HEK293 (cell line): ENCODE data around the gene CSDE1.
A peak's percentile ranks its signal among the peaks of the same experiment; 100 is the strongest.

Source experiments
- CTCF ChIA-PET: fragments of 350-600 bp; formaldehyde crosslinking; extraction: SDS; loops from one replicate; lab custom pipeline; 2021; ENCODE audit warnings: antibody characterized with exemption; lab: Yijun Ruan, JAX
- POLR2A ChIA-PET: fragments of 300-600 bp; formaldehyde crosslinking; extraction: SDS; loops from one replicate; lab custom pipeline; 2020; ENCODE audit warnings: antibody characterized with exemption, inconsistent platforms; lab: Yijun Ruan, JAX
- H3K27ac ChIP-seq: fragments of 200-500 bp; sonication (Bioruptor generic); 2 replicates; pipeline ENCODE4 v1.5.1; 2014; ENCODE audit warnings: low read depth, low read length, control low read depth, inconsistent platforms; ENCODE audit errors: extremely low read depth
- H3K36me3 ChIP-seq, 2 experiments: fragments of 200-500 bp in 1 of 2; sonication (Bioruptor generic) in 1 of 2; 1 replicate in 1 of 2; 2 replicates in 1 of 2; pipeline ENCODE4 v1.5.1; 2014 to 2017; ENCODE audit warnings: inconsistent platforms in 2 of 2, low read length in 2 of 2; ENCODE audit not compliant: control insufficient read depth in 2 of 2, insufficient read depth in 1 of 2
- H3K4me1 ChIP-seq: fragments of 200-500 bp; sonication (Bioruptor generic); 2 replicates; pipeline ENCODE4 v1.5.1; 2014; ENCODE audit warnings: mild to moderate bottlenecking, low read length, inconsistent platforms; ENCODE audit not compliant: control insufficient read depth, insufficient read depth
- H3K4me3 ChIP-seq: 2 replicates; pipeline ENCODE4 v1.5.1; 2011; ENCODE audit warnings: low read depth, mild to moderate bottlenecking, control low read depth, low read length, moderate library complexity
- H3K9me3 ChIP-seq: fragments of 200-500 bp; sonication (Bioruptor generic); 2 replicates; pipeline ENCODE4 v1.5.1; 2014; ENCODE audit warnings: low read depth, low read length, inconsistent platforms; ENCODE audit not compliant: control insufficient read depth, insufficient read depth
- INSM2 ChIP-seq: fragments of 450-650 bp; formaldehyde crosslinking; IDR thresholded peaks from 2 replicates; pipeline ENCODE4 v1.5.1; 2016; ENCODE audit warnings: missing biosample characterization, missing genetic modification characterization
- KLF7 ChIP-seq: fragments of 450-650 bp; formaldehyde crosslinking; IDR thresholded peaks from 2 replicates; pipeline ENCODE4 v1.5.1; 2016; ENCODE audit warnings: missing biosample characterization, missing genetic modification characterization, borderline replicate concordance
- PRDM1 ChIP-seq: fragments of 450-650 bp; formaldehyde crosslinking; IDR thresholded peaks from 2 replicates; pipeline ENCODE4; 2016; ENCODE audit warnings: missing biosample characterization, missing genetic modification characterization
- SALL2 ChIP-seq: fragments of 450-650 bp; formaldehyde crosslinking; IDR thresholded peaks from 2 replicates; pipeline ENCODE4 v1.5.0; 2017; ENCODE audit warnings: missing biosample characterization, mild to moderate bottlenecking, missing genetic modification characterization, borderline replicate concordance
- SETDB1 ChIP-seq: IDR thresholded peaks from one replicate; pipeline ENCODE4 v1.6.1; 2017; ENCODE audit warnings: mild to moderate bottlenecking, low read length, moderate library complexity, mixed read lengths; ENCODE audit not compliant: insufficient read length
- YY2 ChIP-seq: fragments of 450-650 bp; formaldehyde crosslinking; IDR thresholded peaks from 2 replicates; pipeline ENCODE4 v1.5.1; 2016; ENCODE audit warnings: missing biosample characterization, missing genetic modification characterization
- ZBTB26 ChIP-seq: fragments of 450-650 bp; formaldehyde crosslinking; optimal IDR thresholded peaks from 2 replicates; pipeline ENCODE3; 2016; ENCODE audit warnings: missing biosample characterization, mild to moderate bottlenecking, missing genetic modification characterization
- ZEB2 ChIP-seq: fragments of 450-650 bp; formaldehyde crosslinking; IDR thresholded peaks from 2 replicates; pipeline ENCODE4 v1.5.1; 2016; ENCODE audit warnings: missing biosample characterization, missing genetic modification characterization
- ZFP3 ChIP-seq: fragments of 450-650 bp; formaldehyde crosslinking; IDR thresholded peaks from 2 replicates; pipeline ENCODE4 v1.5.1; 2016; ENCODE audit warnings: low read depth, missing biosample characterization, missing genetic modification characterization
- ZFP69B ChIP-seq: fragments of 450-650 bp; formaldehyde crosslinking; IDR thresholded peaks from 2 replicates; pipeline ENCODE4 v1.5.1; 2016; ENCODE audit warnings: missing biosample characterization, missing genetic modification characterization
- ZNF114 ChIP-seq: fragments of 450-650 bp; formaldehyde crosslinking; IDR thresholded peaks from 2 replicates; pipeline ENCODE4 v1.5.0; 2017; ENCODE audit warnings: missing biosample characterization, missing genetic modification characterization
- ZNF121 ChIP-seq: fragments of 450-650 bp; formaldehyde crosslinking; IDR thresholded peaks from 2 replicates; pipeline ENCODE4 v1.5.1; 2016; ENCODE audit warnings: missing biosample characterization, missing genetic modification characterization
- ZNF146 ChIP-seq: fragments of 450-650 bp; formaldehyde crosslinking; IDR thresholded peaks from 2 replicates; pipeline ENCODE4 v1.5.1; 2016; ENCODE audit warnings: missing biosample characterization, missing genetic modification characterization
- ZNF148 ChIP-seq: fragments of 450-650 bp; formaldehyde crosslinking; IDR thresholded peaks from 2 replicates; pipeline ENCODE4 v1.5.0; 2017; ENCODE audit warnings: missing biosample characterization, missing genetic modification characterization, borderline replicate concordance
- ZNF174 ChIP-seq: fragments of 450-650 bp; formaldehyde crosslinking; IDR thresholded peaks from 2 replicates; pipeline ENCODE4 v1.5.0; 2017; ENCODE audit warnings: missing biosample characterization, mild to moderate bottlenecking, missing genetic modification characterization
- ZNF280C ChIP-seq: fragments of 450-650 bp; formaldehyde crosslinking; IDR thresholded peaks from 2 replicates; pipeline ENCODE4 v1.5.1; 2016; ENCODE audit warnings: missing biosample characterization, missing genetic modification characterization
- ZNF302 ChIP-seq: fragments of 450-650 bp; formaldehyde crosslinking; IDR thresholded peaks from 2 replicates; pipeline ENCODE4 v1.5.1; 2016; ENCODE audit warnings: missing biosample characterization, missing genetic modification characterization, low read depth
- ZNF366 ChIP-seq: fragments of 450-650 bp; formaldehyde crosslinking; conservative IDR thresholded peaks from 2 replicates; pipeline ENCODE4 v1.5.1; 2016; ENCODE audit warnings: missing biosample characterization, missing genetic modification characterization
- ZNF544 ChIP-seq: fragments of 450-650 bp; formaldehyde crosslinking; IDR thresholded peaks from 2 replicates; pipeline ENCODE4 v1.5.0; 2017; ENCODE audit warnings: missing biosample characterization, missing genetic modification characterization
- ZNF585B ChIP-seq: fragments of 450-650 bp; formaldehyde crosslinking; IDR thresholded peaks from 2 replicates; pipeline ENCODE4 v1.5.1; 2016; ENCODE audit warnings: missing biosample characterization, missing genetic modification characterization
- ZNF596 ChIP-seq: fragments of 450-650 bp; IDR thresholded peaks from 2 replicates; pipeline ENCODE4 v1.5.0; 2018; ENCODE audit warnings: missing biosample characterization, mild to moderate bottlenecking, missing genetic modification characterization, moderate library complexity
- ZNF624 ChIP-seq: fragments of 450-650 bp; formaldehyde crosslinking; IDR thresholded peaks from 2 replicates; pipeline ENCODE4 v1.5.1; 2017; ENCODE audit warnings: missing biosample characterization, missing genetic modification characterization
- ZNF626 ChIP-seq: fragments of 450-650 bp; sonication (Bioruptor Pico); formaldehyde crosslinking; IDR thresholded peaks from 2 replicates; pipeline ENCODE4 v1.5.1; 2018; ENCODE audit warnings: missing biosample characterization, missing genetic modification characterization, inconsistent platforms
- ZNF658 ChIP-seq: fragments of 450-650 bp; formaldehyde crosslinking; IDR thresholded peaks from 2 replicates; pipeline ENCODE4; 2016; ENCODE audit warnings: missing biosample characterization, missing genetic modification characterization
- ZNF76 ChIP-seq: fragments of 450-650 bp; formaldehyde crosslinking; IDR thresholded peaks from 2 replicates; pipeline ENCODE4; 2016; ENCODE audit warnings: low read depth, missing biosample characterization, missing genetic modification characterization, borderline replicate concordance
- ZNF768 ChIP-seq: fragments of 450-650 bp; formaldehyde crosslinking; IDR thresholded peaks from 2 replicates; pipeline ENCODE4 v1.5.1; 2018; ENCODE audit warnings: missing biosample characterization, mild to moderate bottlenecking, missing genetic modification characterization

Gene CSDE1

GRCh38 chr1:114710360-114710759, 47.4 kb downstream of the CSDE1 start:
- Histone ChIP-seq H3K36me3 (peaks cover 49 to 92% of the 10 kb centered on the region in 2 experiments), H3K4me3 (no peak overlapping the region), H3K27ac (no peak overlapping the region), H3K9me3 (no peaks in the 10 kb centered on the region), H3K4me1 (no peaks in the 10 kb centered on the region)
- ChIA-PET CTCF (interaction anchor here (0.7 kb wide), 1 partner anchor 365 kb away, joined by 3 read pairs; no protein-coding TSS in a partner anchor), POLR2A (interaction anchor here (1.3 kb wide), 1 partner anchor 41 kb away, joined by 4 read pairs; the partner anchor contains the start of gene DENND2C)
- TF ChIP-seq ZNF596 (tag by site-specific recombination) (peak; percentile 31; the same call in 1 of the 2 replicates), ZNF768 (no peak), PRDM1 (tag by site-specific recombination) (peak; percentile 96)

- H3K4me3 ChIP-seq = no peak overlapping the region
- no peak overlapping the region for H3K27ac ChIP-seq
- TF ChIP-seq ZNF121 (tag by site-specific recombination) (no peak), ZNF148 (no peak), ZNF585B (tag by site-specific recombination) (no peak), KLF7 (tag by site-specific recombination) (no peak), SETDB1 (no peak), ZNF366 (tag by site-specific recombination) (no peak), ZEB2 (tag by site-specific recombination) (no peak), ZFP69B (tag by site-specific recombination) (no peak), SALL2 (tag by site-specific recombination) (no peak), YY2 (tag by site-specific recombination) (no peak), ZNF174 (tag by site-specific recombination) (no peak), ZNF302 (tag by site-specific recombination) (no peak), ZNF658 (tag by site-specific recombination) (no peak)
- no peaks in the 10 kb centered on the region for H3K9me3 ChIP-seq
- CTCF ChIA-PET = interaction anchor here (1.0 kb wide), 1 partner anchor 361 kb away, joined by 3 read pairs; no protein-coding TSS in a partner anchor
- peaks cover 36 to 74% of the 10 kb centered on the region in 2 experiments for H3K36me3 ChIP-seq
- H3K4me1 ChIP-seq = no peaks in the 10 kb centered on the region
- POLR2A ChIA-PET = no interaction called here
These were observed 50.2 kb downstream of the CSDE1 start for GRCh38 chr1:114707604-114708003.

- CTCF ChIA-PET = no interaction called here
- no peaks in the 10 kb centered on the region for H3K4me1 ChIP-seq
- H3K27ac ChIP-seq = no peak overlapping the region
- no peak overlapping the region for H3K4me3 ChIP-seq
- POLR2A ChIA-PET = interaction anchor here (1.0 to 1.8 kb wide), 2 partner anchors 10 to 12 kb away, joined by 3 to 4 read pairs; no protein-coding TSS in a partner anchor
- H3K36me3 ChIP-seq = peaks cover 12 to 35% of the 10 kb centered on the region in 2 experiments
- no peaks in the 10 kb centered on the region for H3K9me3 ChIP-seq
- TF ChIP-seq ZNF280C (tag by site-specific recombination) (no peak), INSM2 (no peak), ZFP3 (tag by site-specific recombination) (no peak), ZBTB26 (tag by site-specific recombination) (no peak), ZNF76 (tag by site-specific recombination) (no peak), ZNF544 (tag by site-specific recombination) (no peak), ZNF624 (tag by site-specific recombination) (no peak), ZNF114 (tag by site-specific recombination) (no peak), ZNF146 (tag by site-specific recombination) (no peak), ZNF658 (tag by site-specific recombination) (no peak), ZNF626 (no peak)
These were observed 54.5 kb downstream of the CSDE1 start for GRCh38 chr1:114703242-114703641.
